Motor neuron (in vitro differentiated cells): ENCODE measurements around the gene TAOK3. TPM values are rescaled to one million over a fixed set of nuclear protein-coding genes. Genes with fewer than 3 reads are reported as not detected.
"Not testable (repeated sequence)": the region's sequence is repeated elsewhere in the genome, so short reads cannot be mapped to it uniquely, and the experiment has no call there.

Source experiments
- ATAC-seq, 8 experiments: fragments of 200-7000 bp; cut with Tn5 transposase; replicated peaks in 6 of 8; 2 replicates each; pipeline ENCODE4 v1.8.0; 2021; ENCODE audit warnings: mild to moderate bottlenecking in 8 of 8, moderate library complexity in 8 of 8
- H3K27ac ChIP-seq, 2 donors: fragments of 250-450 bp; sonication (Bioruptor Pico); 2 replicates each; pipeline ENCODE4 v1.9.0; 2021; ENCODE audit warnings: antibody characterized with exemption in 2 of 2, mild to moderate bottlenecking in 2 of 2, moderate library complexity in 1 of 2
- H3K4me1 ChIP-seq, 2 donors: fragments of 250-450 bp; sonication (Bioruptor Pico); replicated peaks in 1 of 2; 2 replicates each; pipeline ENCODE4 v1.6.1; 2021; ENCODE audit warnings: antibody characterized with exemption in 2 of 2, mild to moderate bottlenecking in 2 of 2, moderate library complexity in 1 of 2
- H3K4me3 ChIP-seq, 5 donors: fragments of 250-450 bp; sonication (Bioruptor Pico); 2 replicates each; pipeline ENCODE4 v1.9.0; 2021; ENCODE audit warnings: antibody characterized with exemption in 5 of 5, mild to moderate bottlenecking in 5 of 5, moderate library complexity in 4 of 5
- WGBS, 10 experiments: fragments of 450-650 bp; shearing (Covaris generic); methylation state at CpG; one replicate each; pipeline ENCODE4 v1.0.0; 2022; 5-methylcytosine and 5-hydroxymethylcytosine counted together
- in situ Hi-C, 9 experiments: fragments of 400-800 bp; cut with MboI; loops; one replicate each; pipeline ENCODE4 v1.15.0; 2021; ENCODE audit warnings: low sequenced_read_pairs in 9 of 9, low pct_unique_long_range_greater_than_20kb in 2 of 9; ENCODE audit not compliant: unreplicated experiment in 9 of 9
- total RNA-seq, 8 experiments: library from RNA; unstranded; fragments of 300-600 nt; gene quantifications; 2 replicates each; pipeline versions ENCODE4 v1.2.3 to v1.2.4, GENCODE V29; 2022

Gene TAOK3
- total RNA-seq, 8 experiments from 2014 or later: 21.6 to 61.0 (median 40.2) TPM

DNA sequence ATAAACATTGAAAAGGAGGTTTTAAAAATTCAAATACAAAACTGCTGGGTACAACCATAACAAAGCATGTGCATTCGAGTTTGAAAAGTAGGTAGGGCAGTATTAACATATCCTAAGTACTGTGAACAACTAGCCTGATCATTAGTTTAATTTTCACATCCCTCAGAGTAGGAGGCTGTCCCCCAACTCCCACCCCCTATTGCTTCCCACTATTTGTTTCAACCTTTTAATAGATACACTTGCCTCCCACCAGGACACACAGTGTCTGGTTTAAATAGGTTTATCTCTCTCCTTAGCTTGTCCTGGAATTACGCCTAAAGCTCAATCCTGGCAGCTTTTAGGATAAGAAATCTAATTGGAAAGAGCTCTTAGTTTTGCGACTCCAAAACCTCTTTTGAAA is 2.1 kb downstream of the TAOK3 start:
- no peak for ATAC-seq
- in situ Hi-C loops: loop anchor here in 7 of 9 experiments (10.0 to 25.0 kb wide), 5 partner anchors 158 to 1158 kb away; no protein-coding TSS in a partner anchor
- peaks cover 5 to 6% of the 10 kb centered on the region in 2 donors for H3K4me1 ChIP-seq

DNA sequence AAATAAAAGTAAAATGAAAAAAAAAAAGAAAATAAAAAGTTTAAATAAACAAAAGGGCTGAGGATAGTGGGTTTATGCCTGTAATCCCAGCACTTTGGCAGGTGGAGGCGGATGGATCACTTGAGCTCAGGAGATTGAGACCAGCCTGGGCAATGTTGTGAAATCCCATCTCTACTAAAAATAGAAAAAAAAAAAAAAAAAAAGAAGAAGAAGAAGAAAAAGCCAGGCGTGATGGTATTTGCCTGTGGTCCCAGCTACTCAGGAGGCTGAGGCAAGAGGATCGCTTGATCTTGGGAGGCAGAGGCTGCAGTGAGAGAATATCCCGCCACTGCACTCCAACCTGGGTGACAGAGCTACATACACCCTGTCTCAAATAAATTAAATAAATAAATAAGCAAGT is 3.9 kb downstream of the TAOK3 start:
- in situ Hi-C loops: loop anchor here in 6 of 9 experiments (25.0 kb wide), 4 partner anchors 157 to 1157 kb away; no protein-coding TSS in a partner anchor
- 94 to 100% (median 97%) methylated on average over 3 to 4 of the region's 4 CpGs; no CpG with 5 or more reads in 2 of the 10 experiments for WGBS, 10 experiments
- H3K27ac ChIP-seq: no peak overlapping the region

More for the DNA sequence above, 2.1 kb downstream of the TAOK3 start:
- Histone ChIP-seq H3K27ac (no peak overlapping the region), H3K4me3 (peak overlapping the region in 1 of 5 donors; percentile 75)
- WGBS, 10 experiments: 14 to 100% (median 60%) methylated on average over 1 to 3 of the region's 3 CpGs; no CpG with 5 or more reads in 1 of the 10 experiments

DNA sequence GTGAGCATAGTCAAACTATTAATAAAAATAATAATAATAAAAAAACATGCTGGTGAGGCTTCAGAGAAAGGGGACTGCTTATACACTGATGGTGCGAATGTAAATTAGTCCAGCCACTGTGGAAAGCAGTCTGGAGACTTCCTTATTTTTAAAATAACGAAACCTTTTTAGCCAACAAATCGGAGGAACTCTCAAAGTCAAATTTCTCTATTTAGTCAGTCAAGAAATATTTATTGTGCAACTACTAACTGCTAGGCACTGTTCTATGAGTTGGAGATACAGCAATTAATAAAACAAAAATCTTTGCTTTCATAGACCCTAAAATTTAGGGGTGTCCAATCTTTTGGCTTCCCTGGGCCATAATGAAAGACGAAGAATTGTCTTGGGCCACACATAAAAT is 10.8 kb downstream of the TAOK3 start:
- Histone ChIP-seq H3K4me3 (no peak overlapping the region), H3K27ac (no peak overlapping the region), H3K4me1 (peaks cover 0 to 4% of the 10 kb centered on the region in 2 donors)
- WGBS, 10 experiments: 83 to 100% (median 100%) methylated on average over 1 to 4 of the region's 4 CpGs
- in situ Hi-C loops: loop anchor here in 6 of 9 experiments (25.0 kb wide), 4 partner anchors 150 to 1150 kb away; no protein-coding TSS in a partner anchor
- ATAC-seq: no peak

More for the DNA sequence above, 3.9 kb downstream of the TAOK3 start:
- ATAC-seq: no peak
- Histone ChIP-seq H3K4me3 (no peak overlapping the region), H3K4me1 (peaks cover 3 to 4% of the 10 kb centered on the region in 2 donors)

DNA sequence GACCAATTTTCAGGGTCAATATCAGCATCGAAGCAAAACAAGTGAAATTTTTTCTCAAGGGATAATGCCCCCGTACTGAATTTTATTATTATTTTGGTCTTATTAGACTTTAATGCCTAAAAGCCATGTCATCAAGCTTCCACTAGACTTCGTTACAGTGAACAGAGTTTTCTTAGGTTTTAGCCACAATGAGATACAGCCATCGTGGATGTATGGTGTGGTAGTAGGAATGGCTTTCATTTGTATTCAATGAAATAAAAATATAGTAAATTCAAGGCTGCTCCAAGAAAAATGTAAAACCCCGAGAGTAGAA is 11.7 kb downstream of the TAOK3 start:
- ATAC-seq: no peak
- in situ Hi-C loops: loop anchor here in 6 of 9 experiments (25.0 kb wide), 4 partner anchors 149 to 1149 kb away; no protein-coding TSS in a partner anchor
- Histone ChIP-seq H3K4me3 (no peak overlapping the region), H3K27ac (no peak overlapping the region), H3K4me1 (peaks cover 0 to 4% of the 10 kb centered on the region in 2 donors)
- WGBS, 10 experiments: 18 to 100% (median 87%) methylated on average over 2 to 5 of the region's 5 CpGs

DNA sequence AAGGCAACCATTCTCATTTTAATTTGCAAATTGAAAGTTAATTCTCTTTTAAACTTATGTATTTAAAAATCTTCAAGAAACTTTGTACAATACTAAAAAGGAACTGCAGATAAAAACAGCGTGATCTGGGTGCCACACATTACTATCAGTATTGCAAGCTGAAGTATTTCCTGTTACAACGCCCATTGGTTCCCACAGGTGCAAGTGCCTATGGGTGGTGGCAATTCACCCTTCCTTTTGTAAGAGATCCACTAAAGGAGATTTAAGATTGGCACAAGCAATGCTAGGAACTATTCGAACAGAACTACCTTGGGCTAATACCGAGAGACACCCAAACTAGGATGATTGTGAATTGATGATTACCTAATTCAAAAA is 13.2 kb downstream of the TAOK3 start:
- WGBS, 10 experiments: 88 to 100% (median 96%) methylated on average over 1 to 4 of the region's 4 CpGs; no CpG with 5 or more reads in 1 of the 10 experiments

DNA sequence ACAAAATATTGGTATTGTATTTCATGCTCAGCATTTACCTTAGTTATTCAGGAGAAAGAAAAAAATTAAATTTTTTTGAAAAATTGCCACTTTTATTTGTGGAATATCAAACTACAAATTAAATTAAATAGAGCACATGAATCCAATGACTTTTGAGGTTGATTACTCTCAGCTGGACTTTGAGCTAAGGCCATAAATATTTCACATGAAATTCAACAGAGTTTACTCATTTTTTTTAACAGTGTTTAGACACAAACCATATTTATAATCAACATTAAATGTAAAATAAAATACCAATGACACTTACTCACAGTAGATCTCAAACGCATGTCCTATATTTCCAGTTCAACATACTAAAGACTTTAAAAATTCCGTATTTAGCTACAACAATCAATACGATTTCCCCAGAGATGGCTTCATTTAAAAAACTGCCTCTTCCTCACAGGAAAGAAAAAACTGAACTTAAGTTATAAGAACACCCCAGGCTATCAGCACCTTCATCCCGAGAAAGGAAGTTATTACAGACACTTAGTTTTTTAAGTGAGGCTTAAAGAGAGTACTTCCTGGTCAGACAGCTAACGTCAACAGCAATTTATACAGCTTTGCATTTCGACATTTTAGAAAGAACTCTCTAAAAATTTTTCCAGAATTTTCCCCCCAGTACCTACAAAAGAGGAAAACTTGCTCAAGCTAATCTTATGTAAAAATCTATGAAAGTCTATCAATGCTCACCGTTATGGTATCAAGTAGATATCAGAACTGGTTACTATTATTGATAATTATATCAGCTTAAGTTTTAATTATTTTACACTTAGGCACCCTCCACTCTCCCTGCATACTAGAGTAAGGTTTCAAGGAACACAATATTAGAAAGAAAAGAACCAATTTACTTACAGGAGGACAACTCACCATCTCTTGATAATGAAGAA is 13.8 kb downstream of the TAOK3 start:
- Histone ChIP-seq H3K4me3 (no peak overlapping the region), H3K4me1 (peaks cover 0 to 4% of the 10 kb centered on the region in 2 donors), H3K27ac (no peak overlapping the region)
- in situ Hi-C loops: loop anchor here in 7 of 9 experiments (10.0 to 25.0 kb wide), 5 partner anchors 144 to 1147 kb away; no protein-coding TSS in a partner anchor
- WGBS, 10 experiments: 27 to 97% (median 85%) methylated on average over 2 to 7 of the region's 7 CpGs; no CpG with 5 or more reads in 1 of the 10 experiments
- ATAC-seq: no peak

More for the DNA sequence above, 13.2 kb downstream of the TAOK3 start:
- no peak overlapping the region for H3K4me3 ChIP-seq
- H3K4me1 ChIP-seq: peaks cover 0 to 4% of the 10 kb centered on the region in 2 donors
- in situ Hi-C loops: loop anchor here in 7 of 9 experiments (10.0 to 25.0 kb wide), 5 partner anchors 145 to 1147 kb away; no protein-coding TSS in a partner anchor
- no peak for ATAC-seq
- no peak overlapping the region for H3K27ac ChIP-seq

DNA sequence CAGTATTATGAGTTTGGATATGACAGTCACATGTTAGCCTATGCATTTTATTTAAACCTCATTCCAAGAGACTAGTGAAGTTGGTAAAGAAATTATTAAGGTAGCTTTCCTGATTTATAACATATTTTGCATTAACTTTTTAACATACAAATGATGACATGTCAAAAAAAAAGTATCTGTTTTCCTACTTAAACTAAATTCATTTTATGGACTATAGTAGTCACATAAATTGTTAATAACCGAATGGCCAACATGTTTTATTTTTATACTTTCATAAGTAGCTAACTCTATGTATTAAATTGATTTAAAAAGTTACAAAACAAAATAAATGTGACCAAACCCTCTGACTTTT is 14.7 kb downstream of the TAOK3 start:
- in situ Hi-C loops: loop anchor here in 7 of 9 experiments (10.0 to 25.0 kb wide), 5 partner anchors 143 to 1146 kb away; no protein-coding TSS in a partner anchor
- no peak overlapping the region for H3K27ac ChIP-seq
- WGBS, 10 experiments: 13 to 100% (median 100%) methylated on average over 1 of the region's 1 CpG; no CpG with 5 or more reads in 1 of the 10 experiments
- no peak overlapping the region for H3K4me3 ChIP-seq
- H3K4me1 ChIP-seq: peaks cover 0 to 4% of the 10 kb centered on the region in 2 donors
- ATAC-seq: no peak

DNA sequence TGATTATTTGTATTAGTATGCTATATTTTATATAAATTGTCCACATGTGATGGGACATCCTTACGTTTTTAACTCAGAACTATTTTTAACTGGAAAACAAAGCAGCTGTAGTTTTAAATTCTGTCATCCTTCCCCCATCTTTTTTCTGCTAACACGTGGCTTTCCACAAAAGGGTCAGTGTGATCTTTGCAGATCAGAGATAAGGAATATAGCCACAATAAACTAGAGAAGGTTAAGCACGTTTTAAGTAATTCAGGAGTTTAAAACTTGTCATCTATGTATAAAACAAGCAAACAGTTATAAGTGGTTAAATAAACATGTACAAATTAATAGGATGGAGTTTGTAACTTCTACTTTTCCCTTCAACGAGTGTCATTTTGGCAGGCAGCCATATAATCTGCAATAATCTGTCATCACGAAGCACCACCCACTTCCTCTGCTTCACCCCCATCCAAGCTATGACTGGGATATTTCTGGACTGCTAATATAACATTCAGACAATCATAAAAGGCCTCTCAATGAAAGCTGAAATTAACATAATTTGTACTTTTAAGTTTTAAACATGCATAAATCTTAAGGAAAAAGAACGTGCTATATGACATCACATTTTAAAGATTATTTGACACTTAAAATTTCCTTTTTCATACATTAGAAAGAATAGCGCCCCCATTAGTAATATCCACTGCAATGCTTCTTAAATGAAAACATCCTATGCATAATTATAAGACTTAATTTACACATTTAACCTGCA is 15.3 kb downstream of the TAOK3 start:
- peaks cover 0 to 4% of the 10 kb centered on the region in 2 donors for H3K4me1 ChIP-seq
- no peak overlapping the region for H3K27ac ChIP-seq
- WGBS, 10 experiments: 9 to 84% (median 49%) methylated on average over 2 to 7 of the region's 7 CpGs
- no peak overlapping the region for H3K4me3 ChIP-seq
- ATAC-seq: peak in 3 of 8 experiments; percentile 43 to 67 (median 59)
- in situ Hi-C loops: loop anchor here in 7 of 9 experiments (10.0 to 25.0 kb wide), 5 partner anchors 143 to 1145 kb away; no protein-coding TSS in a partner anchor

DNA sequence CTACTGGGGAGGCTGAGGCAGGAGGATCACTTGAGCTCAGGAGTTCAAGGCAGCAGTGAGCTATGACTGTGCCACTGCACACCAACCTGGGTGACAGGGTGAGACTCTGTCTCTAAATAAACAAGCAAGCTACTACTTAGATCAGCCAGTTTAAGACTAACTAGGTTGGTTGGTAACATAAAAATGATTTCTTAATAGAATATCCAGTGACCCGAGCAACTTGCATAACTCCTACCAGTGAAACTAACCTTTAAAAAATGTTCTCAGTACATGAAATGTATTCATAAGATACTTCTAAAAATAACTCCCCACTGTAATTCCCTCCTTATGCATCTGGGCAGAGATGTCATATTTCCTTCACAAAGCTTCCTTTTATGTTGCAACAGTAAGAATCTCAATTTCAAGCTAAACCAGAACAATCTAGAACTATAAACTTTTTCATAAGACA is 15.9 kb downstream of the TAOK3 start:
- peak in 3 of 8 experiments; percentile 73 to 84 (median 84) for ATAC-seq
- Histone ChIP-seq H3K27ac (no peak overlapping the region), H3K4me1 (peaks cover 0 to 4% of the 10 kb centered on the region in 2 donors), H3K4me3 (no peak overlapping the region)
- in situ Hi-C loops: loop anchor here in 7 of 9 experiments (10.0 to 25.0 kb wide), 5 partner anchors 142 to 1145 kb away; no protein-coding TSS in a partner anchor
- WGBS, 10 experiments: 0 to 100% (median 75%) methylated on average over 1 of the region's 1 CpG; no CpG with 5 or more reads in 3 of the 10 experiments

DNA sequence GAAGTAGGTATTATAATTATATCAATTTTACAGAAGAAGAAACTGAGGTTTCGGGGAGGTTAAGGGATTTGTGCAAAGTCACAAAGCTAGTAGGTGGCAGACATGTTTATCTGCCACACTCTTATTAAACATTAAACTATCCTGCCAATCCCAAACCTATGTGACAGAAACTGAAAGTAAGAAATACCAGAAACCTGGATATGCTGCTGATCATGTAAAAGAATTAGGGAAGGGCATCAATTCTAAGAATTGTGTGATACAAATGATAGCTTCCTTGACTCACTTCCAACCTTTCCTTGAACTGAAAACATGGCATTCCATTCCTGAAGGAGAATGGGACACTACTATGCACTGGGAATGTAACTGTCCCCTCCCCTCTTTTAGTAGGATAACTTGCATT is 16.9 kb downstream of the TAOK3 start:
- 83 to 100% (median 100%) methylated on average over 1 of the region's 1 CpG; no CpG with 5 or more reads in 3 of the 10 experiments for WGBS, 10 experiments
- Histone ChIP-seq H3K4me3 (no peak overlapping the region), H3K27ac (no peak overlapping the region), H3K4me1 (peaks cover 0 to 4% of the 10 kb centered on the region in 2 donors)
- in situ Hi-C loops: loop anchor here in 7 of 9 experiments (10.0 to 25.0 kb wide), 5 partner anchors 141 to 1144 kb away; no protein-coding TSS in a partner anchor
- ATAC-seq: peak in 2 of 8 experiments; percentile 17 to 20

DNA sequence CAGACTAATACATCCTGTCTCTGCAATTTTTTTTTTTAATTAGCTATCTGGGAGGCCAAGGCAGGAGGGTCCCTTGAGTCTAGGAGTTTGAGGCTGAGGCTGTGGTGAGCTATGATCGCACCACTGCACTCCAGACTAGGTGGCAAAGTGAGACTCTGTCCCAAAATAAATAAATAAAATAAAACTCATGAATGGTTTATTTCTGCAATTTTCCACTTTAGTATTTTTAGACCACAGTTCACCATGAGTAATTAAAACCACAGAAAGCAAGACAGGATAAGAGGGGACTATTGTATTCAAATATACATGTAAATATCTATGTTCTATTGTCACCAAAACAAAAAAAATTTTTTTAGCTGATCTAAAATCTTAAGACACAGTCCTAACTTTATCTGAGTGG is 17.8 kb downstream of the TAOK3 start:
- Histone ChIP-seq H3K4me1 (peaks cover 0 to 4% of the 10 kb centered on the region in 2 donors), H3K27ac (no peak overlapping the region), H3K4me3 (no peak overlapping the region)
- 38 to 100% (median 100%) methylated on average over 1 of the region's 1 CpG; no CpG with 5 or more reads in 3 of the 10 experiments for WGBS, 10 experiments
- in situ Hi-C loops: loop anchor here in 7 of 9 experiments (10.0 to 25.0 kb wide), 5 partner anchors 140 to 1143 kb away; no protein-coding TSS in a partner anchor
- no peak for ATAC-seq

DNA sequence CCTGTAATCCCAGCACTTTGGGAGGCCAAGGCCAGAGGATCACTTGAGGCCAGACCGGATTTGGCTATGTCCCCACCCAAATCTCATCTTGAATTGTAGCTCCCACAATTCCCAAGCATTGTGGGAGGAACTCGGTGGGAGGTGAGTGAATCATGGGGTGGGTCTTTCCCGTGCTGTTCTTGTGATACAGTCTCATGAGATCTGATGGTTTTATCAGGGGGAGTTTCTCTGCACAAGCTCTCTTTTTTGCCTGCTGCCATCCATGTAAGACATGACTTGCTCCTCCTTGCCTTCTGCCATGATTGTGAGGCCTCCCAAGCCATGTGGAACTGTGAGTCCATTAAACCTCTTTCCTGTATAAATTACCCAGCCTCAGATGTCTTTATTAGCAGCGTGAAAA is 18.2 kb downstream of the TAOK3 start:
- not testable (repeated sequence) for H3K4me1 ChIP-seq, H3K27ac ChIP-seq, ATAC-seq, H3K4me3 ChIP-seq
- WGBS, 10 experiments: 57 to 100% (median 93%) methylated on average over 1 to 4 of the region's 4 CpGs; no CpG with 5 or more reads in 1 of the 10 experiments
- in situ Hi-C loops: loop anchor here in 7 of 9 experiments (10.0 to 25.0 kb wide), 5 partner anchors 140 to 1142 kb away; no protein-coding TSS in a partner anchor
